Suppressor macrophage treated with lipopolysaccharide for 1 hour (primary cell): ENCODE results near the gene EME2.
A peak's percentile ranks its signal among the peaks of the same experiment; 100 is the strongest.

Experiments
- DNase-seq, 3 donors: peaks; one replicate each; pipeline ENCODE4 v3.0.0-alpha.2; 2020 to 2022

EME2 gene

DNA sequence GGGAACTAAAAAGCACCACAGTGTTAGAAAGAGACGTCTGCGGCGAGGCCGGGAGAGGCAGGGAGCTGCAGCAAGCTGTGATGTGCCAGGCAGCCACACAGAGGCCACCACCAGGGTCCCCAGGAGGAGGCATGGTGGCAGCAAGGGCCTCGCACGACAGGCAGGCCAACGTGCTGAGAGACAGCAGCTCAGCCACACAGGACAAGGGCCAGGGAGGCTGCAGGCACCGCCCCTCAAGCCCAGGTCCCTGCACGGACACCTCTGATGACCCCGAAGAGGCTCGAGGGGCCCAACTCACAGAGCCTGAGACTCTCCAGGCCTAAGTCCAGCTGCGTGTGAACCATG is 48.3 kb downstream of the EME2 start:
- DNase-seq: no peak

DNA sequence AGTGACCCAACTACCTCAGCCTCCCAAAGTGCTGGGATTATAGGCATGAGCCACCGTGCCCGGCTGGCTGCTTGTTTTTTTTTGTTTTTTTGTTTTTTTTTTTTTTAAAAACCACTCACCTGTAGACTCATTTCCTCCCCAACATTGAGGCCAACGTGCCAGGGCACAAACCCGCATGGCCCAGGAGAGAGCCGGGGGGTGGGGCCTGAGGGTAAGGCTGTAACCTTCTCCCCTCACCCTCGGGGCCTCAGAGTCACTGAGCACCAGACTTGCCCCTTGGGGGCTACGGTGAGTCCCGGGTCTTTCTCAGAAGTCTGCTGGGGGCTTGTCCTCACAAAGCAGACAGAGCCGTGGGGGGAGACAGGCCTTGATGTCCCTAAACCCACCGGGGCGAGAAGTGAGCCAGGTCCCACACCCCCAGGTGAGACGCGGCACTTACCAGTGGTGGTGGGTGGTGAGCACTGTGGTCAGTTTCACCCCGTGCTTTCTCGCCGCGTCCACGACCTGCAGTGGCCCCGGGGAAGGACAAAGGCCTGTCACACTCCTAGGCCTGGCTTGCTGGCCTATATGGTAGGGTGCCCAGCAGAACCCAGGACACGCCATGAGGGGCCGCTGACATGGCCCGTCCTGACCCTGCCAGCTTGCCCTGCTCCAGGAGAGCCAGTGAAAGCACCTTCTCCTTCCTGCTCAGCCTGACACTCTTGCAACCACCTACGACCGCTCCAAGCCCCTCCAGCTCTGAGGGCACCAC is 49.4 kb downstream of the EME2 start:
- DNase-seq: no peak

DNA sequence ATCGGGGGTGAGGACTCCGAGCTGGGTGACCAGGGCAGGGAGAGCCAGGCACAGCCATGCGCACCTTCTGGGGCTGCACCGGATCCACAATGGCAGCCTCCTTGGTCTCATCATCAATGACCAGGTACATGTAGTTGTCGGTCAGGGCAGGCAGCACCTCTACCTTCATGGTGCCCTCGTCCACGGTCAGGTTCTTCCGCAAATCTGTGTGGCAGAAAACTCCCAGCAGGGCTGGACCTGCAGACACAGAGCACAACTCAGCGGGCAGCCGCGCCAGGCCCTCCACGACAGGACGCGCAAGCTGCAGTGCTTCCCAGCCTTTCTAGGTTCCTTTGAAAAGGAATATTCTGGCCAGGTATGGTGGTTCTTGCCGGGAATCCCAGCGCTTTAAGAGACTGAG is 50.2 kb downstream of the EME2 start:
- no peak for DNase-seq

DNA sequence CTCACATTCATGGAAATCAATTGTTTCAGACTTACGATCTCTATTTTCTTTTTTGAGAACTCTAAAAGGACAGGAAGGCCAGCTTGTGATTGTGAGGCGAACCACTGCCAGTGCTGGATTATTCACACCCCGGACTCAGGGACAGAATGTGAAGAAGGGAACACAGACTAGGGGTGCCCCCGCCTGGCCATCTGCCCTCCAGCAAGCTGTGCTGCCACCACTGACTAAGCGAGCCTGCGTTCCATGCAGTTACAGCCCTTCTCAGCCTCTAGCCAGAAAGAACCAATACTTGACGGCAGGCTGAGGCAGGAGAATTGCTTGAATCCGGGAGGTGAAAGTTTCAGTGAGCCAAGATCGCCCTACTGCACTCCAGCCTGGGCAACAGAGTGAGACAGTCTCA is 51.2 kb downstream of the EME2 start:
- DNase-seq: peak in 2 of 3 donors; percentile 7 to 13

DNA sequence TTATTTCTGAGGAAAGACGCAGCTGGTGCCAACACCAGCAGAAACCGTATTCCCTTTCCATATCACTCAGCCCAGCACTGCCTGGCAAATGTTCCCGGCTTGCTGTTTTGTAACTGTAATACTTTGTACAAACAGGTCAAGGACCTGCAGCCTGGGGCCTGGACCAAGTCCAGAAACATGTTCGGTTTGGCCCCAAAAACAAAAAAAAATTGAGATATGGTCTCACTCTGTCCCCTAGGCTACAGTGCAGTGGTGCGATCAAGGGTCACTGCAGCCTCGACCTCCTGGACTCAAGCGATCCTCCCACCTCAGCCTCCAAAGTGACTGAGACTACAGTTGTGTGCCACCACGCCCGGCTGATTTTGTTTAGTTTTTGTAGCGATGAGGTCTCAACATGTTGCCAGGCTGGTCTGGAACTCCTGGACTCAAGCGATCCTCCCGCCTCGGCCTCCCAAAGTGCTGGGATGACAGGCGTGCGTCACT is 52.8 kb downstream of the EME2 start:
- DNase-seq: no peak
